Astrocyte (in vitro differentiated cells and primary cell): ENCODE measurements around the gene UGT1A10.

ENCODE experiments used
- EZH2 ChIP-seq: IDR thresholded peaks from 2 replicates; pipeline ENCODE4 v1.6.1; 2012; ENCODE audit warnings: mild to moderate bottlenecking, low read length, inconsistent platforms; ENCODE audit not compliant: insufficient read depth
- TF ChIP-seq, protein P1 (sequence below): IDR thresholded peaks from 2 replicates; pipeline ENCODE4 v1.5.1; 2011; ENCODE audit warnings: low read depth, mild to moderate bottlenecking, inconsistent platforms, low read length, moderate library complexity; ENCODE audit not compliant: insufficient read depth

DNA sequence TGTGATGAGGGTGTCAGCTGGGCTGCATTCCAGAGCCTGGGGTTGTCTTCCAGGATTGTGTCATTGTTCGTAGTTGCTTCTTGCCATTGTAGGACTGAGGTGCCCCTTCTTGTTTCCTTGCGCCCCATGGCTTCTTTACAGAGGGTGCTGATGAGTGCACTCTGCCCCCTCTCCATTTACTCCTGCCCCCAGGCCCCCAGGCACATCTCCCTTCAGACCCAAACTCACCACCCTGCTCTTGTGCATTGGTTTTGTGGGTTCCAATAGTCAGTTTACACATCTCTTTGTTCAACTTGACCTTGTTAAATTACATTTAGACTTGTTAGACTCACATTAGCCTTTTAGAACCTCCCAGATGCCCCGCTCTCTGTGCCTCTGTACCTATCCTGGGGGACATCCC lies 184.9 kb downstream of the UGT1A10 start:
- TF ChIP-seq, protein P1, sequence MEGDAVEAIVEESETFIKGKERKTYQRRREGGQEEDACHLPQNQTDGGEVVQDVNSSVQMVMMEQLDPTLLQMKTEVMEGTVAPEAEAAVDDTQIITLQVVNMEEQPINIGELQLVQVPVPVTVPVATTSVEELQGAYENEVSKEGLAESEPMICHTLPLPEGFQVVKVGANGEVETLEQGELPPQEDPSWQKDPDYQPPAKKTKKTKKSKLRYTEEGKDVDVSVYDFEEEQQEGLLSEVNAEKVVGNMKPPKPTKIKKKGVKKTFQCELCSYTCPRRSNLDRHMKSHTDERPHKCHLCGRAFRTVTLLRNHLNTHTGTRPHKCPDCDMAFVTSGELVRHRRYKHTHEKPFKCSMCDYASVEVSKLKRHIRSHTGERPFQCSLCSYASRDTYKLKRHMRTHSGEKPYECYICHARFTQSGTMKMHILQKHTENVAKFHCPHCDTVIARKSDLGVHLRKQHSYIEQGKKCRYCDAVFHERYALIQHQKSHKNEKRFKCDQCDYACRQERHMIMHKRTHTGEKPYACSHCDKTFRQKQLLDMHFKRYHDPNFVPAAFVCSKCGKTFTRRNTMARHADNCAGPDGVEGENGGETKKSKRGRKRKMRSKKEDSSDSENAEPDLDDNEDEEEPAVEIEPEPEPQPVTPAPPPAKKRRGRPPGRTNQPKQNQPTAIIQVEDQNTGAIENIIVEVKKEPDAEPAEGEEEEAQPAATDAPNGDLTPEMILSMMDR: no peak
- TF ChIP-seq EZH2: no peak
